ENCODE data around the gene PPP6R3. TPM values are rescaled to one million over a fixed set of nuclear protein-coding genes. Genes with fewer than 3 reads are reported as not detected.

PPP6R3 gene
- total RNA-seq, 4 donors from 2014 or later: 103 to 150 (median 119) TPM

- no peak for DNase-seq (ENCODE audit: low spot score in 2 of 2)
- WGBS, 2 donors: 91 to 93% methylated on average over 17 to 19 of the region's 19 CpGs
- TF ChIP-seq POLR2A (IDR thresholded peaks at IDR 0.05): no peak
- no peak for TF ChIP-seq EP300 (IDR thresholded peaks at IDR 0.05)
- Histone ChIP-seq H3K9me3 (peaks cover 0 to 8% (median 0%) of the 10 kb centered on the region in 4 donors), H3K27ac (no peak overlapping the region), H3K36me3 (peaks cover 0 to 81% (median under 1%) of the 10 kb centered on the region in 3 donors), H3K4me1 (no peaks in the 10 kb centered on the region), H3K27me3 (no peaks in the 10 kb centered on the region), H3K4me3 (no peak overlapping the region)
These were observed 36.4 kb upstream of the PPP6R3 start for GRCh38 chr11:68424101-68424632.

GRCh38 chr11:68424981-68425865 is 35.3 kb upstream of the PPP6R3 start:
- DNase-seq (ENCODE audit: low spot score in 2 of 2): no peak
- TF ChIP-seq POLR2A (IDR thresholded peaks at IDR 0.05): no peak
- no peak for TF ChIP-seq EP300 (IDR thresholded peaks at IDR 0.05)
- no peak for TF ChIP-seq CTCF (IDR thresholded peaks at IDR 0.05)
- H3K4me3 ChIP-seq: no peak overlapping the region
- peaks cover 0 to 81% (median 9%) of the 10 kb centered on the region in 3 donors for H3K36me3 ChIP-seq
- WGBS, 2 donors: 95 to 96% methylated on average over 37 to 39 of the region's 40 CpGs
- no peaks in the 10 kb centered on the region for H3K27me3 ChIP-seq
- no peak overlapping the region for H3K27ac ChIP-seq
- peaks cover 0 to 19% (median 1%) of the 10 kb centered on the region in 4 donors for H3K9me3 ChIP-seq
- no peaks in the 10 kb centered on the region for H3K4me1 ChIP-seq

GRCh38 chr11:68425866-68426380 is 34.6 kb upstream of the PPP6R3 start:
- H3K27ac ChIP-seq: no peak overlapping the region
- no peaks in the 10 kb centered on the region for H3K4me1 ChIP-seq
- no peak for DNase-seq (ENCODE audit: low spot score in 2 of 2)
- TF ChIP-seq EP300 (IDR thresholded peaks at IDR 0.05) (no peak), POLR2A (IDR thresholded peaks at IDR 0.05) (no peak)
- 92 to 94% methylated on average over 11 to 21 of the region's 21 CpGs for WGBS, 2 donors
- no peaks in the 10 kb centered on the region for H3K27me3 ChIP-seq
- H3K36me3 ChIP-seq: peaks cover 0 to 83% (median 9%) of the 10 kb centered on the region in 3 donors
- H3K9me3 ChIP-seq: peaks cover 0 to 26% (median 1%) of the 10 kb centered on the region in 4 donors
- H3K4me3 ChIP-seq: no peak overlapping the region

- no peak for DNase-seq (ENCODE audit: low spot score in 2 of 2)
- Histone ChIP-seq H3K4me1 (no peaks in the 10 kb centered on the region), H3K27ac (no peak overlapping the region), H3K36me3 (peaks cover 0 to 98% (median 9%) of the 10 kb centered on the region in 3 donors), H3K4me3 (no peak overlapping the region), H3K9me3 (peaks cover 0 to 27% (median 1%) of the 10 kb centered on the region in 4 donors), H3K27me3 (no peaks in the 10 kb centered on the region)
- TF ChIP-seq CTCF (IDR thresholded peaks at IDR 0.05): no peak
- no peak for TF ChIP-seq EP300 (IDR thresholded peaks at IDR 0.05)
- no peak for TF ChIP-seq POLR2A (IDR thresholded peaks at IDR 0.05)
- WGBS, 2 donors: 95 to 98% methylated on average over 3 of the region's 3 CpGs
These were observed 30.9 kb upstream of the PPP6R3 start for GRCh38 chr11:68429661-68430060.

GRCh38 chr11:68430384-68430783 is 30.2 kb upstream of the PPP6R3 start:
- Histone ChIP-seq H3K4me1 (no peaks in the 10 kb centered on the region), H3K27me3 (no peaks in the 10 kb centered on the region), H3K36me3 (peaks cover 0 to 98% (median 9%) of the 10 kb centered on the region in 3 donors), H3K4me3 (no peak overlapping the region), H3K9me3 (peaks cover 0 to 27% (median 1%) of the 10 kb centered on the region in 4 donors), H3K27ac (no peak overlapping the region)
- TF ChIP-seq EP300 (IDR thresholded peaks at IDR 0.05) (no peak), POLR2A (IDR thresholded peaks at IDR 0.05) (no peak), CTCF (IDR thresholded peaks at IDR 0.05) (no peak)
- DNase-seq (ENCODE audit: low spot score in 2 of 2): no peak
- WGBS, 2 donors: 89 to 95% methylated on average over 5 of the region's 5 CpGs

- TF ChIP-seq CTCF (IDR thresholded peaks at IDR 0.05) (no peak), EP300 (IDR thresholded peaks at IDR 0.05) (no peak), POLR2A (IDR thresholded peaks at IDR 0.05) (no peak)
- Histone ChIP-seq H3K36me3 (peaks cover 0 to 98% (median 9%) of the 10 kb centered on the region in 3 donors), H3K27me3 (no peaks in the 10 kb centered on the region), H3K4me1 (no peaks in the 10 kb centered on the region), H3K9me3 (peaks cover 0 to 27% (median 1%) of the 10 kb centered on the region in 4 donors), H3K27ac (no peak overlapping the region), H3K4me3 (no peak overlapping the region)
- DNase-seq (ENCODE audit: low spot score in 2 of 2): no peak
- WGBS, 2 donors: 78 to 88% methylated on average over 3 of the region's 3 CpGs
These were observed 29.8 kb upstream of the PPP6R3 start for GRCh38 chr11:68430801-68431200.
